NCI-H524 treated with DMSO at 0.1 percent for 48 hours (cell line): Measurements from ENCODE around the gene ZFYVE28.

Source experiments
- DNase-seq: peaks from one replicate; lab custom pipeline; 2025; lab: John Stamatoyannopoulos, UW

ZFYVE28 gene

DNA sequence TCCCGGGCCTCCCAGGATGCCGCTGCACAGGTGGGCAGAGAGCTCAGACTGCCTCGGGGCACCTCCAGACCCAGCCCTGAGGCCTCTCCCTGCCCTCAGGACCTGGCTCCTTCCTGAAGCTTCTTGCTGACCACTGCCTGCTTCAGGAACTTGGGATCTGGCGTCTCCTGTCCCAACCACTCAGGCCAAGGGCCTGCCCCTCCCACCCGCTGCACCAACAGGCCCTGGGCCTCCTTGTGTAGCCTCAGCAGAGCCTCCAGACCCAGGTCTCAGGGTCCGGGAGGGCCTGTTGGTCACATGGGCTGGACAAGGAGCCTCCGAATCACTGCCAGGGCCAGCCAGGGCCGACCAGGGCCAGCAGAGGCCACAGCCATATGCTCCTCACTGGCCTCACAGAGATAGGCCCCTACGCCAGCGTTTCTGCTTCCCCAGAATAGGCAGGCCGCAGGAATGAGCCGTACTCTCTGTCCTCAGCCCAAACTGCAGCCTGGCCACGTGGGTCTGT, 159.4 kb downstream of the ZFYVE28 start:
- DNase-seq, result no peak

DNA sequence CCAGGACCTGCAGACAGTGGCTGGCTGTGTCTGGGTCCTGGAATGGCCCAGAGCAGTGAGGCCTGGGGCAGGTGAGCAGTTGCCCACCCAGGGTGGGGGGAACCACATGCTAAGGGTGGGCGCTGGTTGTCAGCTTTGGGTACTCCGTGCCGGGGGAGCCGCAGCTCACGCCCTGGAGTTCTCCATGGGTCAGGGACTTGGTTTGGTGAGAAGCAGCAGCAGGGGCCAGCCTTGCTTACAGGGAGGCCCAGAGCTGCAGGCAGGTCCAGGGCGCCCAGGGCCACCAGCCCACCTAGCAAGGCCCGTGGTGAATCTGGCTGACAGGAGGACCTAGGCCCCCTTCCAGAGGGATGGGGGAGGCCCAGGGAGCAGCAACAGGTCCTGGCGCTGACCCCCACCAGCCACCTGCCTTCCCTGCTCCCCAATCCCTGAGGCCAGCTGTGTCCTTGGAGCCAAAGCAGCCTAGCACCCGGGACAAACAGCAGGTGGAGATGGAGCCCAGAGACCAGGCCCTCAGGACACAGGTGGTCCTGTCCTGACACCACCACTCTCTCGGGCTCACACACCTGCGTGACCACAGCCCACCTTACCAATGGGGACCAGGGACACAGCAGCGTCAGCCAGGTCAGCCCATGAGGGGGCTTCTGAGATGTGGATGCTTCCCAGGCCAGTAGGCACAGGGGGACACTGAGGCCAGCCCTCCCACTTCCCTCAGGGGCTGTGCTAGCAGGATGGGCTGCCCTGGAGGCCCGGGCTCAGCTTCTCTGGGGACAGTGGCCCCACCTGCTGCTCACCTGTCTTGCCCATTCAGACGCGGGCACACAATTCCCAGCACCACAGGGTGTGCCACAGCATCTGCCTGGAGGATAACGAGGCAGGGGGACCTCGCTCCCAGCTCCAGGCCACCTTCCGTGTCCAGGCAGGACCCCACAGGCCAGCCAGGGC, 160.1 kb downstream of the ZFYVE28 start:
- DNase-seq, result no peak

DNA sequence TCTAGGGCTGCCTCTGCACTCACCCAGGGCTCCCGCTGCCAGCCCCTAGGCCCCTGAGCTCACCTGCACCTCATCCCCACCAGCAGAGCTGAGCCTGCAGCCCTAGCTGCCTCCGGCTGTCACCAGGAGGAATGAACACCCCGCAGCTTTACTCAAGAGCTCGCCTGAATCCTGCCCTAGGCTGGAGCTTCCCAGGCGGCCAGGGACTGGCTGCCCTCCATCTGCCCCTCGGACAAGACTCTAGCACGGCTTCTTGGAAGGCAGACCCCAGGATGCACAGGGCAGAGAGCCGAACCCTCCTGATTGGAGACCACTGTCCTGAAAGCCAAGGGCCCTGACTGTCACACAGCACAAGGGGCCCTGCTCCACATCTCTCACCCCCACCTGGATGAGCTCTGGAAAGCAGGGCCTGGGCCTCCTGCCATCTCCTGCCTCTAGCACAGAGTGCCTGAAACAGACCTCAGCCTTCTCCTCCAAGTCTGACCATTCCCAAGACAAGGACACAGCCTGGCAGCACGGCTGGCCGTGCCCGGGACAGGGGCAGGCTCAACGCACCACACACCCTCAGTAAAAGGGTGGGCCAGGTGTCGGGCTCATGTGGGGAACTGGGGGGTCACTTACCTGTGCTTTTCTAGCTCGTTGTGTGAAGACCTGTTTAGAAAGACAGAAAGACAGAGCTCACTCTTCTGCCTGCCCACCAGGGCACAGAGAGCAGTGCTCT, 160.9 kb downstream of the ZFYVE28 start:
- no peak for DNase-seq

DNA sequence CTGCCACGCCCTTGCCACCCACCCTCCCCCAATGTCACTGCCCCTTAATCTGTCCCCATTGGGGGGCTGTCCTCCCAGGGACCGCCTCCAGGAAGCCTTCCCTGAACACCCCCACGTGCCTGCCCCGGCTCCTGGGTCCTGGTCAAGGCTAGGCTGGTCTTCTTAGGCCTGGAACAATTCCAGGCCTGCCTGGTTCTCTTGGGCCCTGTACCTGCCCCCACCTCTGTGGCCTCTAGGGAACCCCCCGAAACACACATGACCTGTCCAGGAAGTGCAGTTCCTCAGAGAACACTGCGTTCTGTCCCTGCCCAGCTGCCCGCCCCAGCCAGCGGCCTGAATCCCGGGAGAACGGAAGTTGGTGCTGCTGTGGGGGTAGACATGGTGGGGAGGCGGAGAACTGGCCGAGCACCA, 161.7 kb downstream of the ZFYVE28 start:
- no peak for DNase-seq

GRCh38 chr4:2256156-2256731, 162.2 kb downstream of the ZFYVE28 start:
- no peak for DNase-seq

DNA sequence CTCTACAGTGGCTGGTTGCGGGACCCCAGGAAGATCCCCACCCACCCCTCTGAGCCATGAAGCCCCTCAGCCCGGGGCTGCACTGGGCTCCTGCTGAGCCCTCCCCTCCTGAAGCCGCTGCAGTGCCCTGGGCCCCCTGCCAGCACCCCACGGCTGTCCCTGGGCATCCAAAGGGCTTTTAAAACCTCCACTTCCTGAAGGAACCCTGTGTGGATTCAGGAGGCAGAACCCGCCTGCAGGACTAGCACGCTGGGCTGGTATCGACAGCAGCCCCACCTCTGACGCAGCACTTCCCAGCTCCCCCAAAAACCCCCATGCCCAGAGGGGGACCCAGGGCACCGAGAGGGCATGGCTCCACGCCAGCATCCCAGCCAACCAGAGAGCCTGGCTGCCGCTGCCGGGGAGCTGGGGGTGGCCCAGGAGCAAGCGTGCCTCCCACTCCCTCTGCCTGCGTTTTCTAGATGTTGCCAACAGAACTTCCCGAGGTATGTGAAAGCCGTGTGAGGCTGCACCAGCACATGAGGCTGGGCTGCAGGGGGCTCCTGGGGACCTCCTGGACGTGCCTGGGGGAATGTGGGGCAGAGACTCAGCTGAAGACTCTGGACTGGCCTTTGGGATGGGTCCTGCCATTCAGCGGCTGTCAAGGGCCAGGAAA, 162.8 kb downstream of the ZFYVE28 start:
- no peak for DNase-seq

DNA sequence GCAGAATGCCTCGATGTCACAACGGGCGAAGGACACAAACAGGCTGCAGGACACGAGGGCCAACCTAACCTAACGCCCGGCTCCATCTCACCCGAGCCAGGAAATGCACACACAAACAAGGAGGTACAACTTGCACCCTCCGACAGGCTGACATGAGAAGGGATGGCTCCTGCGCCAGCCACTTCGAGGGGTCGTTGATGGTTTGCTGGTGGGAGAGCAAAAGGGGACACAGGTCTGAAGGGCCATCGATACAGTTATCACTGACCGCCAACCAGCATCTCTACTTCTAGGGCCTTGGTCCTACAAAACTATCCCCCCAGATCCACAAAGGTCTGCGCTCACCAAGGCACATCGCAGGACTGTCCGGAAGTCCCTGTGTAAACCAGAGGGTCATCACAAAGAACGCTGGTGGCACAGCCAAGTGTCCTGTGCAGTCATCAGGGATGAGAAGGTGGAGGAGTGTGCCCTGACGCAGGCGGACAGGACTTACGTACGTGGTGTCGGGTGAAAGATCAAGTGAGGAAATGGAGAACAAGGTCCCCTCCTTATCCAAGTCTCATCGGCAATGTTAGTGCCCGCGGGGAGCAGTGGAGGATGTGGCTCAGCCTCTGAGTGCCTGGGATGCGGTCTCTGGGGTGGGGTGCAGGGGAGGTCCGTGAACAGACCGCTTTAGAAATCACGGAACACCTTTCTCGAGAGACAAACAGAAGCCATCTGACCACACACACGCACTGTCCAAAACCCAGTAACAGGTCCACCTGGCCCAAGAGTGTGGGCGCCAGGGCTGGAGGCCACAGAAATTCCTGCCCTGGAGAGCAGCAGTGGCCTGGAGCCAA, 163.6 kb downstream of the ZFYVE28 start:
- DNase-seq, result no peak

DNA sequence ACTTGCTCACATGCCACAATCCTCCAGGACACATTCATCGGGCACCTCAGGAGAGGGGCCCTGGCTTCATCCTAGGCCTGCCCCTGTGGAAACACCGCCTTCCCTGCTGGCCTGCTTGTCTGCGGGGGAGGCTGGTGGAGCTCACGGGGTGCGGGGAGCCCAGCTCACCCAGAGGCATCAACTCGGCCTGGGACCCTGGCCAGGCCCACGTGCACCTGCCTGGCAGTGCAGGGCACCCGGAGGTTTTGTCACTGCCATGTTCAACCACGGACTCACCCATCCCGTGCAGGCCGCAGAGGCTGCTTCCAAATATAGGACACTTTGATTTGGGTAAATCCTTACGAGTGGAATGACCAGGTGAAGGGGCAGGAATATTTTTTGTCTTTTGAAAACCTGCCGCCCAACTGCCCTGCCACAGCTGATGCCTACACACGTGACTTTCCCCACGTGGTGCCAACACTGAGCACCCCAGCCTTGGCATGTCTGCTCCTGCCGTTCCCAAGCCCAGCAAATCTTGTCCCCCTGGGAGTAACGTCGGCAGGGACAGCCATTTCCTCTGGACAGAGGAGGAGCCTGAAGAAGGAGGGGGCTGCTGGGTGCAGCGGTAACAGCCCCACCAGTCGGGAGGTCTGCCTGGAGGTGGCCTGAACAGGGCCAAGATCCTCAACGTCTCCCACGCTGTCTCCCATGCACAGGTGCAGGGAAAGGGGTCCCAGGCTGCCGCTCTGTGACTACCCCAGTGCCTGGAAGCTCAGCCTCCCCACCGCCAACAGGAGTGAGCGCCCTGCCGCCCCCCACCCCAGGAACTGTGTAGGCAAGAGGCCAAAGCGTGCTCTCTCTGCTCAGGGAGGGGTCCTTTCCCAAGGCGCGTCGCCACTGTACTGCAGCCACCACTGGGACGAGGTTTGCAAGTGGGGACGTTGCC, 165.0 kb downstream of the ZFYVE28 start:
- no peak for DNase-seq

DNA sequence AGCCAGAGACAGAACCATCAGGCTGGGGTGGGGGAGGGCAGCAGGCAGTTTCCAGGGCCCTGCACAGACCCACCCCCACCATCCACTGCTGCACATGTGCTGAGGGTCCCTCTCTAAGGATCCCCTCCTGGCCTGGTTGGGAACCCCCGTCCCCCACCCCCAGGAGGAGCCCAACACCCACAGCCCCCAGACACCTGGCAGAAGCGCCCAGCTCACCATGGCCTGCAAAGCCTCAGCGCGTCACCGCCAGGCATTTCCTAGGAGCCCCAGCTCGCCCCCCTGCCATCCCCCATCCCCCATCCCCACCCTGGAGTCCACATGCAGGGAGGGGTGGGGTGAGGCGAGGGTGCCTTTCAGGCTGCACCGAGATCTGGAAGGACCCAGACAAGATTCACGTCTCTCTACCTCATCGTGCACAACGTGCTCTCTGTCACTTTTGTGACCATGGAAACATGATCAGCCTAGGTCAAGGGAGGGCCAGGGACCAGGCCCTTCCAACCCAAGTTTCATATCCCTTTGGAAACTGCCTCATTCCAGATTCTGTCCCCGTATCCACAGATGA, 165.8 kb downstream of the ZFYVE28 start:
- DNase-seq, result no peak

DNA sequence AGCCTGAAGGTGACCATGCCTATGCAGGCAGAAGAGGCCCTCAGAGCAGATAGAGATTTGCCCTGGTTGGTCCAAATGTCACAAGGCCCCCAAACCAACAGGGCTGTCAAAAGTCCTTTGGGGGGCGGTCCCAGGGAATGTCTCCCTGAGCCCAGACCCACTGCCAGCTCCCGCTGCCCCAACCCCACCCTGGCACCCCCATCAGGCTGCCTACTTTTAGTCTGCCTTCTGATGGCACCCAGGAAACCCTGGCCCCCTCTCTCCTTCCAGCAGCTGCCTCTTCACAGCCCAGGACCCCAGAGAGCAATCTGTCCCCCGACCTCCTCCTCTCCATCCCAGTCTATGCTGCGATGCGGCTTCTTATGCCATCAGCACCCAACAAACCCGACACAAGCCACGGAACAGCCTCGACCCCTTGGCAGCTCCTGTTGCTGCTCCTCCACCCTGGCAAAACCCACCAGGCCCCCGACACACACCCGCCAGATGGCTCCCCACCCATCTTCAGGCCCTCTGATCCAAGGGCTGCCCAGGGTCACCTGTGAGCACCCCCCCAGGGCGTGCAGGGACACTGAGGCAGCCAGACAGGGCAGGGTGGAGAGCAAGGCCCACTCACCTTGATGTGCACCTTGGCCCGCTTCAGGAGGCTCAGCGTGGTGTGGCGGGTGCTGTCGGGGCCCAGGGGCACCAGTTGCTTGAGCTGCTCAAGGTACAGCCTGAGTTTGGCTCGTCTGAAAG, 166.5 kb downstream of the ZFYVE28 start:
- no peak for DNase-seq

DNA sequence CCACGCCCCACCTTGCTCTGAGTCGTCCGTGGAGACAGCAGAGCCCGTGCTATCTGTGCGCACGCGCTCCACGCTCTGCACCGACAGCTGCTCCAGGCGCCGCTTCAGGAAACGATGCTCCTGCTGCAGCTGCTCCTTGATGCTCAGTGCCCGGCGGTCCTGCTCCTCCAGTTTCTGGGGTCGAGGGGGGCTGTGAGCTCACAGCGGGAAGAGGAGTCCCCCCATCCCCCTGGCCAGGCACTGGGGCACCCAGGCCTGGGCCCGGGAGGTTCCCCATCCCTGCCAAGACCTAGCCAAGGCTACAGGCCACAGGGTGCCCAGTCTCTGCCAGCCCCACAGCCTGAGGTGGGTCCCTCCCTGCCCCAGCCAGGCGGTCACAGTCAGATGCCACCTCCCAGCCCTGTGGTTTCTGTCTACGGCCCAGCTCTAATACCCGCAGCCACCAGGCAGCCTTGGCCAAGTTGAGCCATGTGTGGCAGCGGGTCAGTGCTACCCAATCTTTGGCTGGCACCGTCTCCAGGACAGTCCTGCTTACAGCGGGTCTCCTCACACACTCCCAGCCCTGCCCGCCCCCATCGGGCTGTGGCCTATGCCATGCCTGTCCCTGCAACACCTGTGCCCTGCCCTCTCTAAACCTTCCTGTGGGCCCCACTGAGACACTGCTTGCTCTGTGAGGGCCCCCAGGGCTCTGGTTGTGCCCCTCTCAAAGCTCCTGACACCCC, 167.2 kb downstream of the ZFYVE28 start:
- DNase-seq, result no peak

DNA sequence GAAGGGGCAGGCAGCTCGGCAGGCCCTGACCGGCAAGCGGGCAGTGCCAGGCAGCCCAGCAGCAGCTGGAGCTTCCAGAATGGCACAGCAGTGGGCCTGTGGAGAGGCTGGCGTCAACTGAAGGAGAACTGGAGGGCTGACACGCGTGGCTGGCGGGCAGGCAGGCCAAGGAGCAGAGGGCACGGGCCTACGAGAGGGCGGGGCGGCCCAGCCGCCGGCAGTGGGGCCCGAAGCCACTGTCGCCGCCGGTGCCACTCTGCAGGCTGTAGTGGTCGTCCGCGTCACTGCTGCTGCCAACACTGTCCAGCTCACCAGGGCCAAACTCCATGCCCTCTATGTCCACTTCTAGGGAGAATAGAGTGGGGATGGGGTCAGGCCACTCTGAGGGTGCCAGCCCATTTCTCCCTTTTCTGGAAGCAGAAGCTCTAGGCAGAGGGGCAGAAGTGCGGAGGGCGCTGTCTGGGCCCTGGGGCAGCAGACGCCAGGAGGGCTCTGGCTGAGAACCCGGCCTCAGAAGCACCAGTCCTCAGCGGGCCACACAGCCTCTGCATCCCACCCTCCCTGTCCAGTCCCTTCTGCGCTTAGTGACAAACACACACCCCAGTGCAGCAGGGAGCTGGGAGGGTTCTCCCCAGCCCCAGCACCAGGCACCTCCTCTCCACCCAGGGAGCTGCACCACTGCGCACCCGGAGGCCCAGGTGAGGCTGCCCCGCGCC, 167.9 kb downstream of the ZFYVE28 start:
- DNase-seq, result no peak

DNA sequence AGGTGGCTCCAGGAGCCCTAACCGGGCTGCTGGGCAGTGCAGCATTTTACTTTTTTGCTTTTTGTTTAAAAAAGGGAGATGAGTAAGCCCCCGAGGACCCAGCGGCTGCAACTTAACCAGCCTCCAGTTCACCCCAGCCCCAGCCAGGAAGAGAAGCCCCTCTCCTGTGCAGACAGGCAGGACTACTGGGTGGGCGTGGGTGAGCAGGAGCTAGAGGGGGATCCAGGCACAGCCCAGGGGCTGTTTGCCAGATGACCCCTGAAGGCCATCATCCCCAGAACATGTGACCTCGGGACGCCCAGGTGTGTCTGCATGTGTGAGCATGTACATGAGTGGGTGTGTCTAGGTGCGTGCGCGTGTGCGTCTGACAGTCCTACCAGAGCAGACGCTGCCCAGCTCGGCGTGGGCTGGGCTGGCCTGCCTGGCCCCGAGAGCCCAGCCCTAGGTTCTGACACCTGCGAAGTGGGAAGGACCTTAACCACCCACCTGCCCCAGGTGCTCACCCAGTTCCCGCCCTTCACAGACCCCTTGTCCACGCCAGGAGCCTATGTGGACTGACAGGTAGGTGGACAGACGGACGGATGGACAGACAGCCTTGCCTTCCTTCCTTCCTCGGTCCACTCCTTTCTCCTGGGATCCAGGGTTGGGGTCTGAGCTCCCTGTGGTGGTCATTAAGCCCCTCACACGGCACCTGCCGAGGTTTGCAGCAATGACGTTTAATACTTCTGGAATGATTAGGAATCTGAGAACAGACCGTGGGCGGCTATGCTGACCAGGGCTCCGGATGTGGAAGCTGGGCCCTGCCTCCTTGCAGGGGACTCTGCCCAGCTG, 168.7 kb downstream of the ZFYVE28 start:
- DNase-seq, result no peak

- no peak for DNase-seq
Measured at GRCh38 chr4:2248821-2249261, 169.6 kb downstream of the ZFYVE28 start.

DNA sequence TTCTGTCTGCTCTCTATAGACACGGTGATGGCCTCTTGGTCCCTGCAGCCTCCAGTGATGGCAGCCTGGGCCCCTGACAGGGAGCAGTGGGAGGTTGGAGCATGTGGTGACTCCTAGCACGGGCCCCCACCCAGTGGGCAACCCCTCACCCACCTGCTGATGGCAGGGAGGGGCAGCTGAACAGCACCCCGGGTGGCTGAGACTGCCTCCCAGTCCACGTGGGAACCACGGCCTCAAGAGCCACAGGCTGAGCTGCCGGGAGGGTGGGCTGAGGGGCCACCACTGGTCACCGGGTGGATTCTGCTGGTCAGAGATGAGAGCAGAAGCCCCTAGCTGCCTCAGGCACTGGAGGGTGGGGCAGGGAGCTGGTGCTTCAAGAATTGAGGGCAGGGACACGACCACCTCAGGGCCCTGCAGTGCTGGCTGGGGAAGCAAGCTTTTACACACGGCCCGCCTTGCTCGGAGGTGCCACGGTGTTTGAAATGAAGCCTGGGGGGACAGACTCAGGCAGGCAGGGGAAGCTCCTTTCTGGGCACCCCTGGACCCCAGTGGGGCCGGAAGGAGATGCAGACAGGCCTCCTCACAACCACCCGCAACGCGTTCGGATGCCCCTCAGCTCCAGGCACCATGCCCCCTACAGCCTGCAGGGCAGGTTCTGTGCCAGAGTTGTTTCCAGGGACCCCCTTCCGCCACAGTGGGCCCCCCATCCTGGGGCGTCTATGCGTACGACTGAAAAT, 170.2 kb downstream of the ZFYVE28 start:
- DNase-seq, result no peak
